Measurements from ENCODE around the gene CCDC158. TPM values are rescaled to one million over a fixed set of nuclear protein-coding genes. Genes with fewer than 3 reads are reported as not detected.

Gene CCDC158
- total RNA-seq, 2 experiments from 2014 or later = not detected

- no peak overlapping the region for H3K4me3 Mint-ChIP-seq
- H3K27me3 Mint-ChIP-seq = peaks cover 4% of the 10 kb centered on the region
- ChIA-PET POLR2A (no interaction called here), CTCF (no interaction called here)
- no peak for DNase-seq
- H3K4me1 Mint-ChIP-seq (ENCODE audit: low read depth) = no peaks in the 10 kb centered on the region
- no peaks in the 10 kb centered on the region for H3K36me3 Mint-ChIP-seq
- no peak overlapping the region for H3K27ac Mint-ChIP-seq
- intact Hi-C loops (cut with micrococcal nuclease) = no loop called here
- H3K9me3 Mint-ChIP-seq = no peaks in the 10 kb centered on the region
Observed at GRCh38 chr4:76271248-76271647, 149.7 kb downstream of the CCDC158 start.

GRCh38 chr4:76270244-76271175 lies 150.4 kb downstream of the CCDC158 start:
- ChIA-PET POLR2A (no interaction called here), CTCF (interaction anchor here (0.7 kb wide), 1 partner anchor 10 kb away, joined by 3 read pairs; no protein-coding TSS in a partner anchor)
- intact Hi-C loops (cut with micrococcal nuclease) = no loop called here
- DNase-seq = no peak
- peaks cover 4% of the 10 kb centered on the region for H3K27me3 Mint-ChIP-seq
- H3K36me3 Mint-ChIP-seq = no peaks in the 10 kb centered on the region
- H3K9me3 Mint-ChIP-seq = no peaks in the 10 kb centered on the region
- H3K4me3 Mint-ChIP-seq = no peak overlapping the region
- H3K27ac Mint-ChIP-seq = no peak overlapping the region
- no peaks in the 10 kb centered on the region for H3K4me1 Mint-ChIP-seq (ENCODE audit: low read depth)

DNA sequence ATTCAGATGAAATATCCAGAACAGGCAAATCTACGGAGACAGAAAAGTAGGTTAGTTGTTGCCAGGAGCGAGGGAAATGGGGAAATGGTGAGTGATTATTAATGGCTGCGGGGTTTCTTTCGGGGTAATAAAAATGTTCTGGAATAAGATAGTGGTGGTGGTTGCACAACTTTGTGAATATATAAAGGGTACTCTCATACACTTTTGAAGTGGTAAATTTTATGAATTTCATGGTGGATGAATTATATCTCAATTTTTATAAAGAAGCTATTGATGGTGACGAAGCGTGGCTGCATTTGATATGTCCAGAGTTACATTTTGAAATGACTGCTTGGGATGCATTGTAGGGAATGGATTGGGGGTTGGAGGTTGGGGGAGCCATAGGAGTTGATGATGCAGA lies 153.1 kb downstream of the CCDC158 start:
- DNase-seq = no peak
- H3K27ac Mint-ChIP-seq = no peak overlapping the region
- intact Hi-C loops (cut with micrococcal nuclease) = no loop called here
- H3K9me3 Mint-ChIP-seq = no peaks in the 10 kb centered on the region
- no peaks in the 10 kb centered on the region for H3K4me1 Mint-ChIP-seq (ENCODE audit: low read depth)
- POLR2A ChIA-PET = no interaction called here
- H3K4me3 Mint-ChIP-seq = no peak overlapping the region
- H3K27me3 Mint-ChIP-seq = peaks cover 4% of the 10 kb centered on the region
- CTCF ChIA-PET = interaction anchor here (1.0 to 1.7 kb wide), 3 partner anchors 88 to 111 kb away, joined by 4 to 5 read pairs (median 4); no protein-coding TSS in a partner anchor
- no peaks in the 10 kb centered on the region for H3K36me3 Mint-ChIP-seq

- H3K36me3 Mint-ChIP-seq = no peaks in the 10 kb centered on the region
- H3K4me3 Mint-ChIP-seq = no peak overlapping the region
- H3K27ac Mint-ChIP-seq = no peak overlapping the region
- H3K4me1 Mint-ChIP-seq (ENCODE audit: low read depth) = no peaks in the 10 kb centered on the region
- no peak for DNase-seq
- POLR2A ChIA-PET = no interaction called here
- CTCF ChIA-PET = interaction anchor here (1.7 kb wide), 1 partner anchor 112 kb away, joined by 5 read pairs; no protein-coding TSS in a partner anchor
- peaks cover 4% of the 10 kb centered on the region for H3K27me3 Mint-ChIP-seq
- intact Hi-C loops (cut with micrococcal nuclease) = no loop called here
- H3K9me3 Mint-ChIP-seq = no peaks in the 10 kb centered on the region
Observed at GRCh38 chr4:76266627-76267026, 154.3 kb downstream of the CCDC158 start.

- CTCF ChIA-PET = no interaction called here
- no peaks in the 10 kb centered on the region for H3K36me3 Mint-ChIP-seq
- POLR2A ChIA-PET = no interaction called here
- DNase-seq = no peak
- H3K9me3 Mint-ChIP-seq = no peaks in the 10 kb centered on the region
- no peak overlapping the region for H3K4me3 Mint-ChIP-seq
- intact Hi-C loops (cut with micrococcal nuclease) = no loop called here
- no peak overlapping the region for H3K27ac Mint-ChIP-seq
- H3K4me1 Mint-ChIP-seq (ENCODE audit: low read depth) = no peaks in the 10 kb centered on the region
- H3K27me3 Mint-ChIP-seq = peaks cover 4% of the 10 kb centered on the region
Observed at GRCh38 chr4:76265631-76266218, 155.2 kb downstream of the CCDC158 start.

Other genes with a start within 250 kb of the CCDC158 start
- 1 to 10 TPM; 7.0 to 8.2 TPM for gene SCARB2, start 207.3 kb downstream of the CCDC158 start, total RNA-seq
- gene FAM47E, start 169.4 kb downstream of the CCDC158 start, total RNA-seq = not detected
- under 1 TPM; 0.63 to 0.67 TPM for gene STBD1, start 114.4 kb downstream of the CCDC158 start, total RNA-seq
- not detected for gene SHROOM3, start 14.1 kb upstream of the CCDC158 start, total RNA-seq